Femur (tissue), 1 donor: Measurements from ENCODE around the gene NBDY.
"Not testable (repeated sequence)": the region's sequence is repeated elsewhere in the genome, so short reads cannot be mapped to it uniquely, and the experiment has no call there.

Source experiments
- DNase-seq: peaks from one replicate; pipeline ENCODE4 v3.0.0-alpha.2; 2017

The NBDY gene

GRCh38 chrX:56802921-56803849 is 74.1 kb downstream of the NBDY start:
- peak; percentile 94 for DNase-seq

- peak; percentile 21 for DNase-seq
These were observed 75.0 kb downstream of the NBDY start for GRCh38 chrX:56803850-56804681.

GRCh38 chrX:56804867-56805266 is 75.8 kb downstream of the NBDY start:
- DNase-seq, result peak; percentile 2

GRCh38 chrX:56805399-56805798 is 76.4 kb downstream of the NBDY start:
- DNase-seq, result peak; percentile 4

GRCh38 chrX:56806176-56806575 is 77.1 kb downstream of the NBDY start:
- DNase-seq, result not testable (repeated sequence)

GRCh38 chrX:56811599-56811998 is 82.6 kb downstream of the NBDY start:
- no peak for DNase-seq

GRCh38 chrX:56812515-56813105 is 83.6 kb downstream of the NBDY start:
- no peak for DNase-seq

GRCh38 chrX:56813318-56813837 is 84.3 kb downstream of the NBDY start:
- no peak for DNase-seq

- no peak for DNase-seq
These were observed 88.1 kb downstream of the NBDY start for GRCh38 chrX:56817179-56817578.

GRCh38 chrX:56826020-56826419 is 97.0 kb downstream of the NBDY start:
- DNase-seq, result no peak

GRCh38 chrX:56833626-56834025 is 104.6 kb downstream of the NBDY start:
- no peak for DNase-seq

GRCh38 chrX:56853436-56853835 is 124.4 kb downstream of the NBDY start:
- DNase-seq, result no peak

- DNase-seq, result no peak
These were observed 128.0 kb downstream of the NBDY start for GRCh38 chrX:56857042-56857441.

GRCh38 chrX:56860888-56861287 is 131.8 kb downstream of the NBDY start:
- DNase-seq, result no peak
